GM21423 (cell line): Measurements from ENCODE around the gene RHCG.

ENCODE experiments used
- ATAC-seq: cut with Tn5 transposase; IDR thresholded peaks from one replicate; pipeline ENCODE4 v1.9.1; 2021; ENCODE audit warnings: mild to moderate bottlenecking, moderate library complexity; ENCODE audit not compliant: unreplicated experiment

The RHCG gene

DNA sequence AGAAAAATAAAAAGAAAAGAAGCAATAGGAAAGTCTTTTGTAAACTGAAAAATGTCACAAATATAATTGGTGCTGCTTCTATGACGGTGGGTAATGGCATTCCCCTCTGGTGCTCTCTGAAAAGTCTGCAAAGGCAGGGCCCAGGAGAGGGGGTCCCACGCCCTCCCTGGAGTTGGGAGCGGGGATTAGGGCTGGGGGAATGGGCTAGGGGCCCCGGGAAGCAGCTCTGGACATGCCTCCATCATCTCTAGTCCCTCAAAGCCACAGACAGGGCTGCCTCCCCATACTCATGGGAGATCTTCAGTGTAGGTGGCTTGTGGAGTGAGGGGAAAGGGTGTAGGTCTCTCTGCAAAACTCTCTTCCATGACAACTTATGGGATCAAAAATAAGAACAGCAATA lies 7.8 kb upstream of the RHCG start:
- ATAC-seq = no peak

DNA sequence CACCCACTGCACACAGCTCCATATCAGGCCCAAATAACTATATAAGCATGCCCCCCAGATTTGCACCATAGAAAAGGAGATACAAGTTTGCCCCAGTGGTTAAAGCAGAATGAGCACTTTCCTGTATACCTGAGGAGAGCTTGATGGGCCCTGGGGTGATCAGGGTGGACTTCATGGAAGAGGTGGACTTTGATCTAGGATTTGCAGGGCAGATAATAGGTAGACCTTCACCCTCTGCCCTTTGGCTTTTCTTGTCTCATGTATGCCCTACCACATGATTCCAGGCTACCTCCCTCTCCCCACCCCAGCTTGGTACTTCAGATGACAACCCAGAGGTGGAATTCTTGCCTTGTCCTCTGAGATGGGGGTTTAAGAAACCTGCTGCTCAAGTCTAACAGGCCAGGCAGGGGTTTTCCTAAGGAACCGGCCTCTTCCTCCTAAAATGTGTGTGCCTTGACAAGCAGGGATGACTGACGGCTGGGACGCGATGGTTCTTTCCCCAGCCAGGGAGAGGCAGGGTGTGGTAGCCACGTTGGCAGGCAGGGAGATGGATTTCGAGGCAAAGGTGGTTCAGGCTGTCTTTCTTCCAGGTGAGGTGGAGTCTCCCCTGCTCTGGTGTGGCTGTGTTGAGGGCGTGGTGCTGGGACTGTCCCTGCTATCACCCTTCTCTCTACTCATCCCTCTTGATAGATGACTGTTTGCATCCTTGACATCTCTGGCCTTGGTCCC lies 6.6 kb upstream of the RHCG start:
- no peak for ATAC-seq

DNA sequence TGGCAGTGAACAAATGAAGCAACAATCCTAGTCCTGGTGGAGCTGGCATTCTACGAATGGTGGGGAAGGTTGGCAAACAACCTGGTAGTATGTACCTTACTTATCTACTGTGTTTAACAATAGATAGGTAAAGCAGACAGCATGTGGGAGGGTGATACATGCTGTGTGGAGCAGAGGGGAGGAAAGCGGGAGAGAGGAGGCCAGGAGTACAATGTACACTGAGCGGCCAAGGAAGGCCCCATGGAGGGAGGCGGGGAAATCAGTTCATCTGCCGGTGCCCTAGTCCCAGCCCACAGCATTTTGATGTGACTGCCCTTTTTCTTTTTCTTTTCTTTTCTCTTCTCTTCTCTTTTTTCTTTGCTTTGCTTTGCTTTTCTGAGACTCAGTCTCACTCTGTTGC lies 5.3 kb upstream of the RHCG start:
- ATAC-seq = no peak

DNA sequence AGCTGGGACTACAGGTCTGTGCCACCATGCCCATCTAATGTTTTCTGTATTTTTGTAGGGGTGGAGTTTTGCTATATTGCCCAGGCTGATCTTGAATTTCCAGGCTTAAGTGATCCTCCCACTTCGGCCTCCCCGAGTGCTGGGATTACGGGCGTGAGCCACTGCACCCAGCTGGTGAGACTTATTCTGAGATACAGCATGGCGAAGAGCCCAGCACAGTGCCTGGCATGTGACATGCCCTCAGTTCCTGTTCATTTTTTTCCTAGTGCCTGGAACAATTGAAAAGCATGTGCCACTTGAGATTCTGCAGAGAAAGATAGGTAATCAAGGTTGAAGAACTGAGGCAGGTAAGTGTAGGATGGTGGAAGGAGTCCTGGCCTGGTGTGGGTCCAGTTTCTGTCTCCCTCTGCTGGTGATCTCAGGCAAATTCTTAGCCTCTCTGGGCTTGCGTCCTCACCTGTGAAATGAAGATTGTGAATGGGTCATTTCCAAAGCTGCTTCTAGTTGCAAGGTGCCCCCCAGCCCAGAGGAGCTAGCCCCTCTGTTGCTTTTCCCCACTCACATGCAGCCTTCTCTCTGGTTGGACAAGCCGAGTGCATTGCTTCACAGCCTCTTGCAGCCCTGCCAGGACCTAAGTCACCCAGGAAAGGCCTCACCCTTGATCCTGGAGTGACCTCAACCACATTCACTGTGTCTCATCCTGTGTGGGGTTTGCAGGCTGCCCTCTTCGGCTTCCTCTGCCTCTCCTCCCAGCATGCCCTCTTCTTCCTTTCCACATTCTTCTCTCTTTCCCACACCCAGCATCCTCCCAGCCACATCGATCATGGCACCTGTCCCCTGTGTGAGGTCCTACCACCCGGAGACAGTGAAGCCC lies 4.3 kb upstream of the RHCG start:
- no peak for ATAC-seq

DNA sequence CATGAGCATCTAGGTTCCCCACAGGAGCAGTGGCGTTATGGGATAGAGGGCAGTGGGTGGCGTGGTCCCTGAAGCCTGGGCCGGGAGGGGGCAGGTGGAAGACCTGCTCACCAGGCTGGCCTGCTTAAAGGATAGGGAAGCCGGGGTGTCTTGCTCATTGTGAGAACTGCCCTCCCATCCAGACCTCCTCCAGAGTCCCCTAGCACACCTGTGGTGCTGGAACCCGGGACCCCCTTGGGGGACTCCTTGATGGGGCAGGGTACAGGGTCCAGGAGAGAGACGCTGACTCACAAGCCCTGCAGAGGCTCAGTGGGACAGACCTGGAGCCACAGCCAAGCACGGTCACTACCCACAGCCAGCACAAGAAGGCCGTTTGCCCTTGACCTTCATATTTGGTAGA lies 2.8 kb upstream of the RHCG start:
- no peak for ATAC-seq

DNA sequence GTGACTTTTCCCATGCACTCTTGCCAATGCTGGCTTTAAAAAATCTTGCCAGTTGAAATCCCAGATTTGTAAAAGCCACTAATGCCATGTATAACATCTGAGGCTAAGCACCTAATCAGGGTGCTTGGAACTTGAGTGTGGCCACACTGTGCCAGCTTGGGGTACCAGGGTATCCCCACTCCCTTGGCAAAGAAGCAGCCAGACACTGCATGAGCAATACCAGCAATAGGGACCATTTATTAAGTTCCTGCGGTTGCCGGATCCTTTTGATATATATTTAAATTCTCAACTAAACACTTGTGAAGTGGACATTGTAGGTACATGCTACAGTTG lies 2.2 kb upstream of the RHCG start:
- no peak for ATAC-seq

DNA sequence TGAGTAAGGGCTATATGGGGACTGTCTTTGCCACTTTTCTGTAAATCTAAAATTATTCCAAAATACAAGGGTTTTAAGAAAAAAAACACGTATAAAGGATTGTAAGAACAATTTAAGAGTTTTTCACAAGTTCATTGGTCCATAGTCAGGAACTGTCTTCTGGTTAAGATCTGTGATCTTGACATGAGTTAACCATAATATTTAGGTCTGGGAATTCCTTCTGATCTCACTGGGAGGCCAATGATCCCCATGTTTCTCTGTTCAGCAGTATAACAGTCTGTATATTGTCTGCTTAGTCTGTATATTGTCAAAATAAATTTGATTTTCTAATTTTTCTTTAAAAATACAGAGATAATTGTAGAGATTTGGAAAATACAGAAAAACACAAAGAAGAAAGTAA lies 848 bp upstream of the RHCG start:
- ATAC-seq = no peak

DNA sequence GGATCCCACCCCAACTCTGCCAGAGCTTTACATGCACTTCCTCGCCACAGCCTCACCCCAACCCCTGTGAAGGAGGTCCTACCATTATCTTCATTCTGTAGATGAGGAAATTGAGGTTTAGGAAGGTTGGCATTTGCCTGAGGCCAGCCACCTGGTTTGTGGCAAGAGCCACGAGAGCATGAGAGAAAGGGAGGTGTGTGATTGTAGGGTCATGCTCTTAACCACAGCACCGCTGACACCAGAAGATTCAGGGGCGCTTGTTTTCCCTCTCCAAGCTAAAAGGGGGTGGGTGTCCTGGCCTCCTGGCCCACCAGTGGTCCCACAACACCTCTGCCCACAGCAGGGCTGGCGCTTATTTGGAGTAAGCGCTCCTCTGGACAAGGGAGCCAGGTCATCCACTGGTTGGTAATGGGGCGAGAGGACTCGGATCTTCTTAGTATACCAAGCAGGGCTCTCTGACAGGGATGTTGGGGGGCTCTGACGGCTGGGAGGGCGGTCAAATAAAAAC lies 691 bp downstream of the RHCG start:
- no peak for ATAC-seq

DNA sequence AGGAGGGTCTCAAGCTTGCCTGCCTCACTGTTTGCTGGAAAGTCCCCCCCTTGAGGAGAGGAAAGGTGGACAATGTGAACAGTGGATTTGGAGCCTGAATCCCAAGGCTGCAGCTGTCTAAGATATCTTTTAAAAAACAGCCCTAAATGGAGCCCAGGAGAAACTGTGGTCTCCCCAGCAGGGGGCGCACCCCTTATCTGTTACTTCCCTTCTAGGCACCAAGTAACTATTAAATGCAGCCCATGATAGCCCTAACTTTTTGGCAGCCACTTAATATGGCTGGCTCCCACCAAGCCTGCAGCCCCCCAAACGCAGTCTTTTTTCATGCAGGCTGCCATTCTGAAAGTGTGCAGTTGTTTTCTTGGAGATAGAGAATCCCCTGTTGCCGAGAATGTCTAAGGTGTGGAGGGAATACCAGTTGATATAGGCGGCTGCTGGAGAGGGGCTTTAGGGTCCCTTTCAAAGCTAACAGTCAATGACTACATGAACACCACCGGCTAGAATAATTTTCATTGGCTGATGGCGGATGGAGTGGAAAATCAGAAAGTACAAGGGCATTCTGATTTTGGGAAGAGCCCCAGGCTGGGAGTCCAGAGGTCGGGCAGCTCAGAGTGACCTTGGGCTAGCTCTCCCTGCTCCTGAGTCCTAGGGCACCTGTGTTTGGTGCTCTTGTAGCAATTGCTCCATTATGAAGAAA lies 1.3 kb downstream of the RHCG start:
- no peak for ATAC-seq

DNA sequence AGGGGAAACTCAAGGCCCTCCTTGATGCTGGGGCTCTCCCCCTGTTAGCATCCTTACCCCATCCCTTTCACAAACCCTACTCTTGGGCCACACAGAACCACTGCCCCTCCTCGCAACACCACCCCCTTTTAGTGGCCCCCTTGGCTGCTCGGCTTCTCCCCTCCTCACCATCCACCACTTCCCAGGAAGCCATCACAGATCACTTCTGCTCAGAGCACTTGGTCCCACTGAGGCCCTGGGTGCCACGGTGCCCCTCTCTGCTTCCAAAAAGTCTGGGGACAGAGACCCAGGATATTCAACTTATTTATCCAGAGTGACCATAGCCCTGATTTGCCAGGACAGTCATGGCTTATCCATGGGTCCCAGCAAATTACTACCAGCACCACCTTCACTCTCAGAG lies 2.4 kb downstream of the RHCG start:
- ATAC-seq = no peak

DNA sequence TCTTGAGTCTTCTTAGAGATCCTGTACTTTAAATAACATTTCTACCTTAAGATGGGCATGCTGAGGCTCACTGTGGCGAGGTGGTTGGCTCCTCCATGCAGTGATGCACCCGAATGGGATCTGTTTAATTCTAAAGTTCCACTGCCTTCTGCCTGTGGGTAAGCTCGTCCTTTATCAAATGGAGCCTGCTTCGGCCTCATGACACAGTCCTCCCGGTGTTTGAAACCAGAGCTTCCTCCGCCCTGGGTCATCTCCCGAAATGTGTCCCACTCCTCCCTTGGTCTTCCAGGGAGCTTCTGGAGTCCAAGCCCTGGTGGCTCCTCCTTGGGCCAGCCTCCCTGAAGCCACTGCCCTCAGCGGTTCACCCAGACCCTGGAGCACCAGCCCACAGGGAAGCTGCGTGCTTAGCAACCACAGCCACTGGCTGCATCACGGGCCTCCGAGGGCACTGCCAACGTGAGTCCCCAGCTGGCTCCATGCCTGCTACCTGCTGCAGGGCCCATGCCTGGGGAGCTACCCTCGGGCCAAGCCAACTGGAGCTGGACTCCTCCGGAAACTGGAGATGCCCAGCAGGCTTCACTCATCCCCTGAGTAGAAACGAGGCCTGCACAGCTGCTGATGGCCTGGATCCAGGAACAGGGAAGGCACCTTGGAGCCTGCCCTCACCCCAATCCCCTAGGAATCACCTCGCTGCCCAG lies 3.3 kb downstream of the RHCG start:
- no peak for ATAC-seq

DNA sequence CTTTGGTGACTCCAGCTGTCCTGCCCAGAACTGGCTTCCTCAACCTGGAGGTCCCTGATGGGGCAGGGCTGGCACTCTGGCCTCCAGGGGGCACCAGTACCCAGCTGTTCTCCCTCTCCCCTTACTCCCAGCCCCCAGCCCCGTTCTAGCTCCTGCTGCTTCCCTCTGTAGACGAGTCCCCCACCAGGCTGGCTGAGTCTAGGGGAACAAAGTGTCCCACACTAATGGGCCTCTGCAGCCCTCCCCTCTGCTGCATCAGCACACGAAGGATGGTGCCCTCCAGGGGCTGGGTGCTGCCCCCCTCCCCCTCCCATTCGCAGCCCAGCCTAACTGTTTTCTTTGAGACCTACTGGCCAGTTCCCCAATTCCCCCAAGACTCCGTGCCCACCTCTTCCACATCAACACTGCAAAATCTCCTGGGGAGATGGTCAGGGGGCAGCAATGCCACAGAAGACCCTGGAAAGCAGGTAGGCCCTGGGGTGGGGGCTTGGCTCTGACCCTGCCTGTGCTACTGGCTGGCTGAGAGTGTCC lies 4.2 kb downstream of the RHCG start:
- ATAC-seq = no peak

DNA sequence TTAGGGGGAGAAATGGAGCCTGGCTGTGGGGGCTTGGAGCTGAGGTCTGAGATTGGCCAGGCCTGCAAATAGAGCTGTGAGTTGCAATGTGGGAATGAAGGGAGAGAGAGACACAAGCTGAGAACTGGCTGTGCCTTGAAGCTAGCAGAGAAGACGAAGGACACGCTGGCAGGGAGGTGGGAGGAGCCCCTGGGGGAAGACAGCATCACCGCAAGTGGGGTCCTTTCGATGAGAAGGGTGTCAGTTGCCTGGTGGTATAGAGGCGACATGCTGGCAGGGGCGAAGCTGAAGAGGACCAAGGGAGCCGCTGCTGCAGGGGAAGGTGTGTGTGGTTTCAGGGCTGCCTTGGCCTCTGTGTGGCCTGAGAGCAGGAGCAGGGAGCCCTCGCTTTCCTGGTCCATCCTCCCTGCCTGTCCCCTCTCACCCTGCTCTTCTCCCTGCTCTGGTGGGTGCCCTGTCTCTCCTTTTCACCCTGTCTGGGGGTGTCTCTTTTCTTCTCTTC lies 5.5 kb downstream of the RHCG start:
- no peak for ATAC-seq

DNA sequence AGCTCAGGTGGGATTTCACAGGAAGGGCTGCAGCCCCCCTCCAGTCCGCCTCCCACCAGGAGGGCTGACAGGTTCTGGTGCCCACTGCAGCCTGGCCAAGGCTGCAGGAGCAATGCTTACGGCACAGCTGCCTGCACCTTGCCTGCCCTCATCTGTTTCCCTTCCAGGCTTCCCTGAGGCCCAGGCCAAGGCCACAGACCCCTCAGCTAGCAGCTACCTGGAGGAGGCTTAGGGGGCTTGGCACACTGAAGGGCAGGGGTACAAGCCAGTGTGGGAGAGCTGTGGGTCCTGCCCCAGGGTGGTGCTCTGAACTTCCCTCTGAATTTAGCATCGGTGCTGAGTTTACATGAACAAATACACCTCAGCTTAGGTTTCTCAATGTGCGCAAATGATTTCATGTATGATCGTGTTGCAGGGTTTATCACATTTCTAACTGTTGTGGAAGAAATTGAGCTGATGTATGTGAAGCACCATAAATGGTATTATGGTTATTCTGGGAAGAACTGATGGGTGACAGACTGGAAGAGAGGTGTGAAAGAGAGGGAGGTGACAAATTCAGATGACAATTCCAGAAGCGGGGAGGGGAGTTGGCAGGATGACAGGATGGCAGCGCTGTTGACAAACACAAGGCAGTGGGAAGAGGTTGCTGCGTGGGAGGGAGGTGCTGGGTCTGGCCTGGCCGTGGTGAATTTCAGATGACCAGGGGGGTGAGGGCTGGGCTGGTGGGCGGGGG lies 6.1 kb downstream of the RHCG start:
- ATAC-seq = no peak

DNA sequence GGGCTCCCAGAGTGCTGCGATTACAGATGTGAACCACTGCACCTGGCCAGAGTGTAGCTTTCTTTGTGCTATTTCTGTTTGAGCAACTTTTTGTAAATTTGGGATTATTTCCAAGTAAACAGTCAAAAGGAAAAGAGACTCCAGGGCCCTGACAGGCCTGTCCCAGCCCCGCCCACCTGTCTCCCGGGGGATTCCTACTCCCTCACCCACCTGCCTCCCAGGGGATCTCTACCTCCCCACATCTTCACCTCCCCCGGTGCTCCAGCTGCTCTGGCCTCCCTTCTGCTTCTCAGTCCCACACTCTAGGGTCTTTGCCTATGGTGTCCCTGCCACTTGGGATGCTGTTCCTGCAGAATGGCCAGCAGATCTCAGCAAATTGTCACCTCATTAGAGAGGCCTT lies 7.0 kb downstream of the RHCG start:
- ATAC-seq = no peak

DNA sequence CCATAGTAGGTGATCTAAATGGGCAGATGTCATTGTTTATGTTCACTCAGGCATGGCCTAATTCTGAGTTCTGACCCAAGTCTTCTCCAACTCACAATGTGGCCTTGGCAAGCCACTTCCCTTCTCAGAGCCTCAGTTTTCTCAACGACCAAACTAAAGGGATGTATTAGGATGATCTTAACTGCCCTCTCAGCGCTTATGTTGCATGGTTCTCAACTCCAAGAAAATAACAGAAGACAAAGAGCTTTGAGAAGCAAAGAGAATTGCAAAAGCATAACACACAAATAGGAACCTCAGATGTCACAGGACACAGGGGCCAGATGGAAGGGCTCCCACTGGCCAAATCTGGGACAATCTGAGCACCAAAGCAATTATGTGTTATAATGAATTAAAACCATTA lies 8.6 kb downstream of the RHCG start:
- ATAC-seq = no peak

DNA sequence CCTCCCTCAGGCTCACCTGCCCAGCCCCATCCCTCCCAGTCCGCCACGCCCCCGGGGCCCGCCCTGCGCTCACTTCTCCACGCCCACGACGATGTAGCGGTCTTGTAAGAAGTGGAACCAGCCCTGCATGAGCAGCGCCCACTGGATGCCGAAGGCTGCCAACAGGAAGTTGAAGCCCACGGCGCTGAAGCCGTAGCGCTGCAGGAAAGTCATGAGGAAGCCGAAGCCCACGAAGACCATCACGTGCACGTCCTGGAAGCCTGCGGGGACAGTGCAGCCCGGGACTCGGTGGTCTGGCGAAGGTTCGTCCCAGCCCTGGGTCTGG lies 9.7 kb downstream of the RHCG start:
- no peak for ATAC-seq

DNA sequence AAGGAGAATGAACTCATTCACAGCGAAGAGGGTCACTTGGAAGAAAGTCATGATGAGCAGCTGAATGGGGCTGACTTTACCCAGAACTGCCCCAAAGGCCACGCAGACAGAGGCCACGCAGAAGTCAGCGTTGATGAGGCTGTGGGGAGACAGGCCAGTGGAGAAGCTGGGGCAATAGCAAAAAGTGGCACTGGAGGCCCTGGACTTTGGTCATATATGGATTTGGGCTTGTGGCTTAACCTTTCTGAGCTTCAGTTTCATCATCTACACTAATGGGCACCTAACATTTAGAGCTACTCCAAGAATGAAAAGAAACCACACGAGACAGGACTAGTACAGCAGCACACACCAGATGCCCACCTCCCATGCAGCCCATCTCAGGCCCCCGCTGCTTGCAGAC lies 13.3 kb downstream of the RHCG start:
- no peak for ATAC-seq

DNA sequence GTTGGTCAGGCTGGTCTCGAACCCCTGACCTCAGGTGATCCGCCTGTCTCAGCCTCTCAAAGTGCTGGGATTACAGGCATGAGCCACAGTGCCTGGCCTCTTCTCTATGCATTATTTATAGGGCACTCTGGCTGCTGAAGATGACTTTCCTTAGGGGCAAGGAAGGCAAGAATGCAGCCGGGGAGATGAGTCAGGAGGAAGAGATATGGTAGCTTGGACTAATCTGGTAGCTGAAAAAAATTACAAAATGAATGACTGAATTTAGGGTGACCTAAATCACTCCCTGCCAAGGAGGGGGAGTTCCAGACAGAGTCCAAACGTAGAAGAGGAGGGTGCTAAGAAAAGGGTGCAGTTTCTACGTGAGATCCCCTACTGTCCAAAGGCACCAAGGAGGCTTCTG lies 14.2 kb downstream of the RHCG start:
- ATAC-seq = no peak

DNA sequence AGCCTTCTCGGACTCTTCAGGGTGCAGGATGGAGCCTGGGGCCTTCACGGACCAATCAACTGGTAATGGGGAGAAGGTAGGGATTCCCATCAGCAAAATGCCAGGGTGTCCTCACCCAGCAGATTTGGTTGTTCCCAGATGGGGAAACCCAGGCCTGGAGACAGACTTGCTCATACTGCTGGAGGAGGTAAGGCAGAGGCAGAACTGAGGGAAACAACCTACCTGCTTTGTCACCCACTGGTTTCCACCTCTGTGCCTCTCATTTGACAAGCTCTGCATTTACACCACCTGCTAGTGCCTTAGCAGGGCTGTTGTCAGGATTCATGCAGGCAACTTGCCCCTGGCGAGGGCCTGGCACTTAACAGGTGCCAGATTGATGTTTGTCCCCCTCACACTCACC lies 15.9 kb downstream of the RHCG start:
- no peak for ATAC-seq
